Measurements from ENCODE around the gene NOTCH1.

The NOTCH1 gene

GRCh38 chr9:136465500-136466154, 80.2 kb downstream of the NOTCH1 start:
- DNase-seq (ENCODE audit: low read depth in 3 of 3), result no peak

- no peak for DNase-seq (ENCODE audit: low read depth in 3 of 3)
These were observed 81.6 kb downstream of the NOTCH1 start for GRCh38 chr9:136464241-136464640.

DNA sequence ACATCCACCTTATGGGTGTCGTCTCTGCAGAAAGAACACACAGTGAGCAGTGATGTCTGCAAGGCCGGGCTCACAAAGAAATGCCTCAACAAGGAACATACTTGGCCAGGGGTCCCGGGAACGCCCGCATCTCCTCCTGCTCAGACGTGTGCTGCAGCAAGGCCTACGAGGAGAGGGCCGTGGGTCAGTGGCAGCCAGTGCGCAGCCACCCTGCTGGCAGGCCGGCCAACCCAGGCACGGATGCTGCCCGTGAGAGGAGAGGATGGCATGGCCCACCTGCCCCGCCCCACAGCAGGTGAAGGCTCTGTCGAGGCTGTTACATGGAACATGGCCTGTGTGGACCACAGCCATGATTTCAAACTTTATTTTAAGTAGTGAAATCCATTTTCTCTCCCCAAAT, 82.3 kb downstream of the NOTCH1 start:
- no peak for DNase-seq (ENCODE audit: low read depth in 3 of 3)

GRCh38 chr9:136462664-136463063, 83.2 kb downstream of the NOTCH1 start:
- DNase-seq (ENCODE audit: low read depth in 3 of 3), result no peak

GRCh38 chr9:136460772-136461325, 85.0 kb downstream of the NOTCH1 start:
- DNase-seq (ENCODE audit: low read depth in 3 of 3), result no peak

DNA sequence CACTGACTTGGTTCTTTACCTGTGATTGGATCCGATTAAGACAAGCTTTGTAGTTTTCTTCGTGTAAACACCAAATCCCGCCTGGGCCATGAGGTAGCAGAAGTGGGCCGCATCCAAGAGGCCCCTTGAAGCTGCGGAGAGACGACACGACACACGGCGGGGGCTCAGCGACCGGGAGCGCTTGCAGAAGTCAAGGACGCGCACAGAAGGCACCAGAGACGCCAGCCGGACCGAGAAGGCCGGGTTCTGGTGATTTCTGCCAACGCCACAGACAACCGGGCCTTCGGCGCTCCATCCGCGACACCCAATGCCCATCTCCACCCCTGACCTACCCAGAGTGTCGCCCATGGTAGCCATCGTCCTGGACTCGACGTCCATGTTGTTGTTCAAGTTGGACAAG, 86.4 kb downstream of the NOTCH1 start:
- DNase-seq (ENCODE audit: low read depth in 3 of 3), result no peak

- DNase-seq (ENCODE audit: low read depth in 3 of 3), result no peak
These were observed 88.5 kb downstream of the NOTCH1 start for GRCh38 chr9:136457326-136457725.

GRCh38 chr9:136456258-136456657, 89.6 kb downstream of the NOTCH1 start:
- no peak for DNase-seq (ENCODE audit: low read depth in 3 of 3)

DNA sequence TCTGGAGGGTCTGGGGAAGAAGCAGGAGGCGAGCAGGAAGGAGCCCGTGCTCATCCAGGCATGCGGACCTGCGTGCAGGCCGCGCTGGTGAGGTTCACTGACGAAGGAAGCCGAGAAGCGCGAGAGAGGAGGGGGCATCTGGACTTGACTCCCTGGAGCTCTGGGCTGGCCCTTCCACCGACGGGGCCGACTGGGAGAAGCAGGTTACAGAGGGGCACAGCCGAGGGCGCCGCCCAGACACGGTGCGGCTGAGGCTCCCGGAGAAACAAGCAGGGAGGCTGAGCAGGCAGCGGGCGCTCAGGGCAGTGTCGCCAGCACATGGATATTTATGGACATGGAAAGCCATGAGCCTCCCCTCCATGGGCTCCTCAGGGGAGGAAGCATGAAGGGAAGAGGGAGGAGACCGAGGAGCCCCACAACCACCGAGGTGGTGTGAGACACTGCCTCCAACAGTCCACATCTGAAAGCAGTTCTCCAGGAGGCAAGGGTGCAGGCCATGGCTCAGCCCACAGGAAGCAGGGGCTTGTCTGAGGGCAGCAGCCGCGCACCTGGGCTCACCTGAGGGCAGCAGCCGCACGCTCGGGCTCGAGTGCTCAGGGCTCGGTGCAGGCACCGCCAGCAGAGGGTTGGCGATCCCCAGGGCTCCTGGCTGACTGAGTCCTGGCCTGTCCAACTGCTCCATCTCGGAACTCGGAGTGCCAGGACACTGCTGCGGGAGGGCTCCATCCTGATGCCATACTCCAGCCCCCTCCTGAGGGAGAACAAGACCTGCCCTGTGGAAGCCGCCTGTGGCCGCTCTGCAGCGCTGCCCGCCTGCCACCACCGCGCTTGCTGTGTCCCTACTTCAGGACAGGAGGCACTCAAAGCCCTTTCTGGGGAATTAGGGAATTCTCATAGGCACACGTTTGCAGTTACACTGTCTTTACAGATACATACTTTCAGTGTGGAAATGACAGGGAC, 90.5 kb downstream of the NOTCH1 start:
- DNase-seq (ENCODE audit: low read depth in 3 of 3), result no peak

DNA sequence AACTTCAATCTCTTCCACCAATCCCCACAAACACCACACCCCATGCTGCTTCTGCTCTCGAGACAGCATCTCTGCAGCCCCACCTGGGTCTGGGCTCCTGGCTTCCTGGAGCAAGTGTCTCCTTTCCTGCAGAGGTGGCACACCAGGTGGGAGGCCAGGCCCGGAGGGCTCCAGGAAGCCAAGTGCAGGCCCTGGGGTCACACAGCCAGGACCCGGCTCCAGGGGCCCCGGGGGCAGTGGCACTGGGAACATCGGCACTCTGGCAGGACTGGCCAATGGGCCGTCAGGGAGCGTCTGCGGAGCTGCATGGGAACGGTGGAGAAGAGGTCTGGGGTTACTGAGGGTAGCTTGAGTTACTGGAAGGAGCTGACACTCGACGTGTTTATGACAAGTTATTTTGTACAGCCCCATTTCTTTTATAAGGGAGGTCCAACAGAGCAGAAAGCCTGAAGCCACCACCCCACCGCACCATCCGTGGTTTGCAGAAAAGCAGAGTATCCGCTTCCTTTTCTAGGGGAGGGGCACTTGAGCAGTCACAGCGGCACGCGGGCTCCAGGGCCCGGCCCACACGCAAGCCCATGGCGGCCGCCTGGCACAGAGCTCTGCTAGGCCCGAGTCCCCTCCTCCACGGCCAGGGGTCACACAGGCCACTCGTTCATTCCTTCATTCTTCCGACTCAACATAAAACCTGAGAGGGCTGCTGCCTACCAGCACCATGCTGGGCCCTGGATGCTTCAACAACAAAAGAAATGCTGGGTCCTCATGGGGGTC, 91.6 kb downstream of the NOTCH1 start:
- no peak for DNase-seq (ENCODE audit: low read depth in 3 of 3)

DNA sequence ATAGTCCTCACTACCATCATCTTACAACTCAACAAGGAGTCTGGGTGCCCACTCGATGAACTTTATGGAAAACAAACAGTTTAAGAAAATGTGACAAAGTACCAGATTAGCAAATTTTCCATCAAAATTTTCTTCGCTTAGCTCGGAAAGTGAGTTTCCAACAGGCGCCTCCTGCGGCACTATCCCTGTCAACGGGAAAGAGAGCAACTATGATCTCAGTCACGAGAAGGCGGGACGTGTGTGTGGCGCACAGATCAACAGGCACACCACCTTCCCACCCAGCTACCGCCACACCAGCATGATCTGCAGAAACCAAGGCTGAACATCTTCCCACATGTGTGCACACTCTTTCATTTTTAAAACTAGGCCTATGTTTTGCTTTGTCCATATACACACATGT, 92.5 kb downstream of the NOTCH1 start:
- DNase-seq (ENCODE audit: low read depth in 3 of 3), result no peak

- DNase-seq (ENCODE audit: low read depth in 3 of 3), result no peak
These were observed 94.5 kb downstream of the NOTCH1 start for GRCh38 chr9:136451221-136451877.

GRCh38 chr9:136448655-136449054, 97.2 kb downstream of the NOTCH1 start:
- DNase-seq (ENCODE audit: low read depth in 3 of 3), result no peak

DNA sequence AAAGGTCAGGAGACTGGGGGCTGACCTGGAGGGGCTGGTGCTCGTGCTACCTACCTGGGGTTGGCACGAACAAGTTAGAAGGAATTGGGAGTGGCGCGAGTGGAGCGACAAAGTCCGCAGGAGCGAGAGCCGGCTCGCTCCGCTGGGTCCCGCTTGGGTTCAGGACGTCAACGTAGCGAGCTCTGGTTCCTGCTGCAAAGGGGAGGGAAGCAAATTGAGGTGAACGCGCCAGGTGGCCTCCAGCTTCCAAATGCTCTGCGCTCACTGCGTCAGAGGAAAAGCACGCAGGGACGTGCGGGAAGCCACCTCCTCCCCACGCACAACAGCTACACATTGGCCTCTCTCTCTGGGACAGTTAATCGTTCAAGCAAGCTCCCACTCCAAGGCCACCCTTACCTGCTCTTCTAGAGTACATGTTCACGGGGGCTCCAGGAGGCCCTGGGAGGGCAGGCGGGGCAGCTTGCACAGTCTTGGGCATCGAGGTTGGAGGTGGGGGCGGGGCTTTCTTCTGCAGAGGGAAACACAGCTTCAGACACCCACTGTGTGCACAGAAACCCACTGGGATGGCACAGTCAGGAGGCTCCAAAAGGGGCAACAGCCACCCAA, 98.6 kb downstream of the NOTCH1 start:
- DNase-seq (ENCODE audit: low read depth in 3 of 3), result no peak

- no peak for DNase-seq (ENCODE audit: low read depth in 3 of 3)
These were observed 100.0 kb downstream of the NOTCH1 start for GRCh38 chr9:136445799-136446198.

All from stimulated activated CD4-positive, alpha-beta T cell treated with anti-CD3 and anti-CD28 coated beads, TNF-alpha, amount 100 ng/mL, for 24 hours (primary cell).